Measurements from ENCODE around the gene SLAMF7.

DNA sequence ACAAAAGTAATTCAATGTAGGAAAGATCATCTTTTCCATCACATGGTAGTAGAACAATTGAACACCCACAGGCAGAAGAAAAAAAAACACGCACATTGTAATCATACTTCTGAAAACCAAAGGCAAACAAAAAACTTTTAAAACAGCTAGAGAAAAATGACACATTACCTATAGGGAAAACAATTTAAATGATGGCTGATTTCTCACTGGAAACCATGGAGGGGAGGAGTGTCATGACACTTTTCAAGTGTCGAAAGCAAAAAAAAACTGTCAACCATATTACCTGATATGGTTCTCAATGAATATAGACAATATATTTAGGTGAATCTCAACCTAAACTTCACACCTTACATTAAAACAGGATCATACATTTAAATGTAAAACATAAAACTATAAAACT, 776 bp upstream of the SLAMF7 start:
- TF ChIP-seq, protein P1, sequence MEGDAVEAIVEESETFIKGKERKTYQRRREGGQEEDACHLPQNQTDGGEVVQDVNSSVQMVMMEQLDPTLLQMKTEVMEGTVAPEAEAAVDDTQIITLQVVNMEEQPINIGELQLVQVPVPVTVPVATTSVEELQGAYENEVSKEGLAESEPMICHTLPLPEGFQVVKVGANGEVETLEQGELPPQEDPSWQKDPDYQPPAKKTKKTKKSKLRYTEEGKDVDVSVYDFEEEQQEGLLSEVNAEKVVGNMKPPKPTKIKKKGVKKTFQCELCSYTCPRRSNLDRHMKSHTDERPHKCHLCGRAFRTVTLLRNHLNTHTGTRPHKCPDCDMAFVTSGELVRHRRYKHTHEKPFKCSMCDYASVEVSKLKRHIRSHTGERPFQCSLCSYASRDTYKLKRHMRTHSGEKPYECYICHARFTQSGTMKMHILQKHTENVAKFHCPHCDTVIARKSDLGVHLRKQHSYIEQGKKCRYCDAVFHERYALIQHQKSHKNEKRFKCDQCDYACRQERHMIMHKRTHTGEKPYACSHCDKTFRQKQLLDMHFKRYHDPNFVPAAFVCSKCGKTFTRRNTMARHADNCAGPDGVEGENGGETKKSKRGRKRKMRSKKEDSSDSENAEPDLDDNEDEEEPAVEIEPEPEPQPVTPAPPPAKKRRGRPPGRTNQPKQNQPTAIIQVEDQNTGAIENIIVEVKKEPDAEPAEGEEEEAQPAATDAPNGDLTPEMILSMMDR (conservative IDR thresholded peaks at IDR 0.05 in 1 of 2, IDR thresholded peaks at IDR 0.05 in 1 of 2; ENCODE audit: extremely low read depth in 1 of 2, insufficient read depth in 1 of 2, low read depth in 1 of 2, low read length in 2 of 2): no peak
- no peak for TF ChIP-seq EZH2 (IDR thresholded peaks at IDR 0.05; ENCODE audit: borderline replicate concordance, low read length)
